NOMO-1 treated with DMSO at 0.1 percent for 48 hours (cell line): ENCODE results near the gene FBP1.
A peak's percentile ranks its signal among the peaks of the same experiment; 100 is the strongest.
"Not testable (repeated sequence)": the region's sequence is repeated elsewhere in the genome, so short reads cannot be mapped to it uniquely, and the experiment has no call there.

Source experiments
- DNase-seq: peaks from one replicate; lab custom pipeline; 2025; ENCODE audit not compliant: unreplicated experiment; lab: John Stamatoyannopoulos, UW

Gene FBP1

GRCh38 chr9:94622087-94622800 lies 17.1 kb downstream of the FBP1 start:
- no peak for DNase-seq

- DNase-seq, result no peak
Measured at GRCh38 chr9:94619026-94619425, 20.3 kb downstream of the FBP1 start.

GRCh38 chr9:94613003-94613402 lies 26.3 kb downstream of the FBP1 start:
- no peak for DNase-seq

- DNase-seq, result no peak
Measured at GRCh38 chr9:94612071-94612470, 27.2 kb downstream of the FBP1 start.

GRCh38 chr9:94611638-94612068 lies 27.7 kb downstream of the FBP1 start:
- no peak for DNase-seq

GRCh38 chr9:94610181-94610606 lies 29.1 kb downstream of the FBP1 start:
- no peak for DNase-seq

- no peak for DNase-seq
Measured at GRCh38 chr9:94607423-94607691, 32.0 kb downstream of the FBP1 start.

- DNase-seq, result no peak
Measured at GRCh38 chr9:94606646-94607422, 32.5 kb downstream of the FBP1 start.

GRCh38 chr9:94603259-94604160 lies 35.8 kb downstream of the FBP1 start:
- DNase-seq, result peak; percentile 19

- DNase-seq, result no peak
Measured at GRCh38 chr9:94602666-94603065, 36.7 kb downstream of the FBP1 start.

GRCh38 chr9:94600715-94601114 lies 38.6 kb downstream of the FBP1 start:
- no peak for DNase-seq

- DNase-seq, result no peak
Measured at GRCh38 chr9:94600258-94600657, 39.1 kb downstream of the FBP1 start.

GRCh38 chr9:94599102-94599501 lies 40.2 kb downstream of the FBP1 start:
- no peak for DNase-seq

GRCh38 chr9:94593459-94594345 lies 45.6 kb downstream of the FBP1 start, which contains the start of gene FBP2:
Gene FBP2 (minus strand): TSS chr9:94593824. CDS start chr9:94593726, 98 bp downstream.
- DNase-seq, result no peak

GRCh38 chr9:94592683-94593082 lies 46.6 kb downstream of the FBP1 start:
- not testable (repeated sequence) for DNase-seq

- DNase-seq, result no peak
Measured at GRCh38 chr9:94591876-94592275, 47.4 kb downstream of the FBP1 start.

GRCh38 chr9:94591046-94591545 lies 48.2 kb downstream of the FBP1 start:
- DNase-seq, result not testable (repeated sequence)

- DNase-seq, result no peak
Measured at GRCh38 chr9:94588681-94589080, 50.6 kb downstream of the FBP1 start.

GRCh38 chr9:94586814-94587213 lies 52.5 kb downstream of the FBP1 start:
- DNase-seq, result no peak

GRCh38 chr9:94586316-94586715 lies 53.0 kb downstream of the FBP1 start:
- peak; percentile 78 for DNase-seq
